CD4-positive, alpha-beta T cell (primary cell): ENCODE data around the gene ZNF23. TPM values are rescaled to one million over a fixed set of nuclear protein-coding genes. Genes with fewer than 3 reads are reported as not detected.

Source experiments
- ATAC-seq: fragments of 200-7000 bp; cut with Tn5 transposase; one replicate; pipeline ENCODE4 v1.10.0; 2022; ENCODE audit warnings: mild to moderate bottlenecking; ENCODE audit not compliant: poor library complexity
- CTCF ChIA-PET: fragments of 350-600 bp; sonication (Branson Sonifier 250); formaldehyde crosslinking; loops from one replicate; lab custom pipeline; 2021; ENCODE audit warnings: antibody characterized with exemption, inconsistent platforms; lab: Charles Lee
- POLR2A ChIA-PET: fragments of 350-600 bp; sonication (Branson Sonifier 250); formaldehyde crosslinking; loops from one replicate; lab custom pipeline; 2021; ENCODE audit warnings: antibody characterized with exemption, inconsistent platforms; lab: Charles Lee
- DNase-seq, 14 experiments: peaks; one replicate each; pipeline ENCODE4 v3.0.0-alpha.2; 2013 to 2020; ENCODE audit warnings: mixed read lengths in 2 of 14
- H3K27ac ChIP-seq, 2 donors: one replicate each; pipeline versions ENCODE4 v1.5.1 to v1.7.0; 2013; ENCODE audit warnings: low read length in 2 of 2, low read depth in 1 of 2, mild to moderate bottlenecking in 1 of 2
- H3K27me3 ChIP-seq, 2 experiments: 1 replicate in 1 of 2; 2 replicates in 1 of 2; pipeline versions ENCODE4 v1.6.1 to v1.7.0; 2013; ENCODE audit warnings: low read length in 2 of 2, control low read depth in 1 of 2, mild to moderate bottlenecking in 1 of 2, moderate library complexity in 1 of 2; ENCODE audit not compliant: insufficient read depth in 2 of 2, control insufficient read depth in 1 of 2
- H3K36me3 ChIP-seq: one replicate; pipeline ENCODE4 v1.6.1; 2013; ENCODE audit warnings: low read length, control low read depth; ENCODE audit not compliant: insufficient read depth
- H3K4me1 ChIP-seq: one replicate; pipeline ENCODE4 v1.6.1; 2013; ENCODE audit warnings: low read length, control low read depth; ENCODE audit not compliant: insufficient read depth
- H3K4me3 ChIP-seq: one replicate; pipeline ENCODE4 v1.5.1; 2013; ENCODE audit warnings: mild to moderate bottlenecking, low read length, moderate library complexity
- H3K9me3 ChIP-seq, 2 experiments: 1 replicate in 1 of 2; 2 replicates in 1 of 2; pipeline versions ENCODE4 v1.6.1 to v1.7.0; 2013; ENCODE audit warnings: low read length in 2 of 2, mild to moderate bottlenecking in 2 of 2, control low read depth in 1 of 2, moderate library complexity in 1 of 2; ENCODE audit not compliant: control insufficient read depth in 1 of 2, insufficient read depth in 1 of 2
- H3K27ac Mint-ChIP-seq: one replicate; pipeline ENCODE4 v1.8.0; 2020; ENCODE audit warnings: mixed read lengths
- H3K27me3 Mint-ChIP-seq: one replicate; pipeline ENCODE4 v1.8.0; 2021; ENCODE audit warnings: mixed read lengths
- H3K36me3 Mint-ChIP-seq: one replicate; pipeline ENCODE4 v1.8.0; 2021; ENCODE audit warnings: low read depth, mixed read lengths
- H3K4me1 Mint-ChIP-seq: one replicate; pipeline ENCODE4 v1.8.0; 2021; ENCODE audit warnings: low read depth, mixed read lengths
- H3K4me3 Mint-ChIP-seq: one replicate; pipeline ENCODE4 v1.8.0; 2020; ENCODE audit warnings: mild to moderate bottlenecking, mixed read lengths
- H3K9me3 Mint-ChIP-seq: one replicate; pipeline ENCODE4 v1.8.0; 2020; ENCODE audit warnings: mixed read lengths
- intact Hi-C, 2 experiments: fragments of 100-400 bp; cut with DNase I in 1 of 2; cut with micrococcal nuclease in 1 of 2; formaldehyde crosslinking; loops; one replicate each; pipeline versions ENCODE4 v1.15.1 to v1.9.0; 2023 to 2025; cut with DNase I, micrococcal nuclease
- total RNA-seq, 174 experiments: library from RNA in 2 of 174; stranded (reverse) in 2 of 174; gene quantifications; one replicate each; pipeline ENCODE4 v1.2.3 and lab custom pipeline; 2021 to 2026
- TF ChIP-seq, protein P1 (sequence below): fragments of 200-600 bp; IDR thresholded peaks from one replicate; pipeline ENCODE4 v1.8.0; 2022; ENCODE audit warnings: antibody characterized with exemption, mild to moderate bottlenecking

The ZNF23 gene
- total RNA-seq, 2 experiments from 2014 or later, result 7.0 to 8.4 TPM

GRCh38 chr16:71443714-71444113, 18.3 kb downstream of the ZNF23 start:
- CTCF ChIA-PET, result no interaction called here
- Mint-ChIP-seq H3K9me3 (peaks cover 9% of the 10 kb centered on the region), H3K27me3 (peaks cover 22% of the 10 kb centered on the region), H3K36me3 (peaks cover 31% of the 10 kb centered on the region), H3K4me1 (no peaks in the 10 kb centered on the region), H3K4me3 (no peak overlapping the region), H3K27ac (no peak overlapping the region)
- H3K27ac ChIP-seq, result no peak overlapping the region
- TF ChIP-seq, protein P1, sequence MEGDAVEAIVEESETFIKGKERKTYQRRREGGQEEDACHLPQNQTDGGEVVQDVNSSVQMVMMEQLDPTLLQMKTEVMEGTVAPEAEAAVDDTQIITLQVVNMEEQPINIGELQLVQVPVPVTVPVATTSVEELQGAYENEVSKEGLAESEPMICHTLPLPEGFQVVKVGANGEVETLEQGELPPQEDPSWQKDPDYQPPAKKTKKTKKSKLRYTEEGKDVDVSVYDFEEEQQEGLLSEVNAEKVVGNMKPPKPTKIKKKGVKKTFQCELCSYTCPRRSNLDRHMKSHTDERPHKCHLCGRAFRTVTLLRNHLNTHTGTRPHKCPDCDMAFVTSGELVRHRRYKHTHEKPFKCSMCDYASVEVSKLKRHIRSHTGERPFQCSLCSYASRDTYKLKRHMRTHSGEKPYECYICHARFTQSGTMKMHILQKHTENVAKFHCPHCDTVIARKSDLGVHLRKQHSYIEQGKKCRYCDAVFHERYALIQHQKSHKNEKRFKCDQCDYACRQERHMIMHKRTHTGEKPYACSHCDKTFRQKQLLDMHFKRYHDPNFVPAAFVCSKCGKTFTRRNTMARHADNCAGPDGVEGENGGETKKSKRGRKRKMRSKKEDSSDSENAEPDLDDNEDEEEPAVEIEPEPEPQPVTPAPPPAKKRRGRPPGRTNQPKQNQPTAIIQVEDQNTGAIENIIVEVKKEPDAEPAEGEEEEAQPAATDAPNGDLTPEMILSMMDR, result no peak
- H3K27me3 ChIP-seq, result no peaks in the 10 kb centered on the region
- H3K36me3 ChIP-seq, result peaks cover 4% of the 10 kb centered on the region
- H3K4me1 ChIP-seq, result peaks cover 5% of the 10 kb centered on the region
- peaks cover 41 to 55% of the 10 kb centered on the region in 2 experiments for H3K9me3 ChIP-seq
- intact Hi-C loops, result no loop called here
- POLR2A ChIA-PET, result no interaction called here
- no peak overlapping the region for H3K4me3 ChIP-seq
- ATAC-seq (no peak), DNase-seq (no peak)

DNA sequence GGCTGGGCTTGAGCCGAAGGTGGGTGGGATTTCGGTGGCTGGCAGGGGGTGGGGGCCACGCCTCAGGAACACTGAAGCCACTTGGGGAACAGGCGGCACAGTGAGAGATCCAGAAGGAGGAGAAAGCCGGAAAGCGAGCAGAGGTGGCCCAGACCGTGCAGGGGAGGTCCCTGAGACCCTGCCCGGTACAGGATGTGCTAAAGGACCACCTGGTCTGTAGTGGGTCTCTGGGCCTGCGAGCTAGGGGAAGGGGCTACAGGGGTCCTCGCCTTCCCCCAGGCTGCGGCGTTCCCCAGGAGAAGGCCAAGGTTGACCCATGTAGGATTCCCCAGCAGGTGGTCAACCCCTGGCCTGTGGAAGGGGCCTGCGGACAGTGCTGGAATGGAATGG, 20.0 kb downstream of the ZNF23 start, which contains the start of gene TLE7:
TLE7 (minus strand) TSS at position 4 of the 390 bp plus-strand sequence. CDS start 8,730 bp downstream, outside the sequence.
- peaks cover 5% of the 10 kb centered on the region for H3K4me1 ChIP-seq
- POLR2A ChIA-PET, result no interaction called here
- H3K27me3 Mint-ChIP-seq, result peaks cover 30% of the 10 kb centered on the region
- peaks cover 4% of the 10 kb centered on the region for H3K9me3 Mint-ChIP-seq
- CTCF ChIA-PET, result no interaction called here
- H3K27me3 ChIP-seq, result peaks cover 0 to 6% of the 10 kb centered on the region in 2 experiments
- no peak within 1 kb of the TSS for H3K4me3 Mint-ChIP-seq
- no peaks in the 10 kb centered on the region for H3K4me1 Mint-ChIP-seq
- H3K36me3 ChIP-seq, result no peaks in the 10 kb centered on the region
- intact Hi-C loops, result no loop called here
- H3K27ac Mint-ChIP-seq, result no peak within 1 kb of the TSS
- TF ChIP-seq, protein P1, result no peak
- H3K36me3 Mint-ChIP-seq, result peaks cover 15% of the 10 kb centered on the region
- DNase-seq, result no peak
- H3K9me3 ChIP-seq, result peaks cover 24 to 53% of the 10 kb centered on the region in 2 experiments
- no peak within 1 kb of the TSS for H3K27ac ChIP-seq
- no peak within 1 kb of the TSS for H3K4me3 ChIP-seq
- no peak for ATAC-seq

DNA sequence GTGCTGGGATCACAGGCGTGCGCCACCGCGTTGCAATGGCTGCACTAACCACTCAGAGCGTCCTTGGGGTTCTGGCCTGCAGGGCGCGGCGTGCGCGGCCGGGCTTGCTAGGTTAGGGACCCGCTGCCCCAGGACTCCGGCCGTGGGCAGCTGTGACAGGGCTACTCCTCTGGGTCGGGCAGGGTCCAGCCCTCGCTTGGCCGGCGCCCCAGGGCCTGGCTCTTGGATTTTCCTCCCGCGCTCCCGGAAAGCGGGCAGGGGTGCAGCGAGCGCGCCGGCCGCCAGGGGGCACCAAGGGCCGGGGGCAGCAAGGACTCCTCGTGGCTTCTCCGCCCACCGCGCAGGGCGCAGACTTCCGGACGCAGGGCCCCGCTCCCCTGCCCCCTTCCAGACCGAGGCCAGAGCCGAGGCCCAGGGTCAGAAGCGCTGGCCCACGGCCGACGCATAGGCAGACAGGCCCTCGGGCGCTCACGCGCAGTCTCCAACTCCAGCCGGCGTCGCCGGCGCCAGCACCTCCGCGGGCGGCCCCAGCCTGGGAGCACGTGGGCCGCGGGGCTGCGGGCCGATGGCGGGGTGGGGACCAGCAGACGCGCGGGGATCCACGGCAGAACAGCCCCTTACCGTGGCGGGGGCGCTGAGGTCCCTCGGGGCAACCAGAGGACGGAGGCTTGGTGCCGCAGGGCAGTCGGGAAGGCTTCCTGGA, 20.5 kb downstream of the ZNF23 start:
- TF ChIP-seq, protein P1, result peak; percentile 60
- peaks cover 5% of the 10 kb centered on the region for H3K4me1 ChIP-seq
- POLR2A ChIA-PET, result no interaction called here
- DNase-seq (peak in 6 of 14 experiments; percentile 8 to 60 (median 29)), ATAC-seq (peak; percentile 39)
- Mint-ChIP-seq H3K4me3 (no peak overlapping the region), H3K36me3 (peaks cover 13% of the 10 kb centered on the region), H3K27me3 (peaks cover 30% of the 10 kb centered on the region), H3K4me1 (no peaks in the 10 kb centered on the region), H3K9me3 (peaks cover 4% of the 10 kb centered on the region), H3K27ac (no peak overlapping the region)
- CTCF ChIA-PET, result no interaction called here
- H3K4me3 ChIP-seq, result no peak overlapping the region
- intact Hi-C loops, result loop anchor here (1.0 kb wide), 1 partner anchor 58 kb away; no protein-coding TSS in a partner anchor
- H3K36me3 ChIP-seq, result no peaks in the 10 kb centered on the region
- peaks cover 19 to 49% of the 10 kb centered on the region in 2 experiments for H3K9me3 ChIP-seq
- H3K27ac ChIP-seq, result no peak overlapping the region
- peaks cover 0 to 6% of the 10 kb centered on the region in 2 experiments for H3K27me3 ChIP-seq
